COR-L47 (cell line): ENCODE results near the gene PIAS1.
A peak's percentile ranks its signal among the peaks of the same experiment; 100 is the strongest.
"Not testable (repeated sequence)": the region's sequence is repeated elsewhere in the genome, so short reads cannot be mapped to it uniquely, and the experiment has no call there.

Experiments
- DNase-seq: peaks from one replicate; lab custom pipeline; 2025; lab: John Stamatoyannopoulos, UW

PIAS1 gene

DNA sequence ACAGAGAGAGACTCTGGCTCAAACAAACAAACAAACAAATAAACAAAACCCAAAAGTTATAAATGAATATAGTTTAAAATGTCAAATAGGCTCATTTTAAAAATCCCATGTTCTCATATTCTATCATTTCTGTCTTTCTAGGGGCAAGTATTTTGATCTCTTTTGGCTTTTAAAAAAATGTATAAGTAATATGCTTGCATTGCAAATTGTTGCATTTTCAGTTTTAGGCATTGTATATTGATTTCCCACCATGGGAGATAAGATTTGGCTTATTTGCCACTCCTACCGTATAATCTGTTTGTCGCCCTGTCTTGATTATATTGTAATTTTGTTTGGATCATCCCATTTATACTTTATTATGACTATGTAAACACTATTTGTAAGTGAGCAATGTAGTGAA is 70.6 kb downstream of the PIAS1 start:
- no peak for DNase-seq

DNA sequence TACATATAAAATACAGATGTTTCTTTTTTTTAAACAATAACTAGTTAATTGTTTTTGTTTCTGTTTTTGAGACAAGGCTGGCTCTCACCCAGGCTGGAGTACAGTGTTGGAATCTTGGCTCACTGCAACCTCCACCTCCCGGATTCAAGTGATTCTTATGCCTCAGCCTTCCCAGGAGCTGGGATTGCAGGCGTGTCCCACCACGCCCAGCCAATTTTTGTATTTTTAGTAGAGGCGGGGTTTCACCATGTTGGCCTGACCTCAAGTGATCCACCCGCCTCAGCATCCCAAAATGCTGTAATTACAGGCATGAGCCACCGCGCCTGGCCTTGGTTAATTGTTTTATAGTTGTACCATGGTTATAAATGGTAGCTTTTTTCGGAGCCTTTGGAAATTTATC is 72.3 kb downstream of the PIAS1 start:
- no peak for DNase-seq

DNA sequence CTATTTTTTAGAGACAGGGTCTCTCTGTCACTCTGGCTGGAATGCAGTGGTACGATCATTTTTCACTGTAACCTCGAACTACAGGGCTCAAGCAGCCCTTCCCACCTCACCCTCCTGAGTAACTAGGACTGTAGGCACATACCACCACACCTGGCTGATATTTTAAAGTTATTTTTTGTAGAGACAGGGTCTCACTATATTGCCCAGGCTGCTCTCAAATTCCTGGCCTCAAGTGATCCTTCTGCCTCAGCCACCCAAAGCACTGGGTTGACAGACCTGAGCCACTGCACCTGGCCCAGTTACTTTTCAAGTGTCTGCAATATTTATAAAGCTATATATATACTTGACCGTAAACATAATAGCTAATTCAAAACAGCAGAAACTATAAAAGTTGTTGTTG is 75.0 kb downstream of the PIAS1 start:
- DNase-seq = no peak

DNA sequence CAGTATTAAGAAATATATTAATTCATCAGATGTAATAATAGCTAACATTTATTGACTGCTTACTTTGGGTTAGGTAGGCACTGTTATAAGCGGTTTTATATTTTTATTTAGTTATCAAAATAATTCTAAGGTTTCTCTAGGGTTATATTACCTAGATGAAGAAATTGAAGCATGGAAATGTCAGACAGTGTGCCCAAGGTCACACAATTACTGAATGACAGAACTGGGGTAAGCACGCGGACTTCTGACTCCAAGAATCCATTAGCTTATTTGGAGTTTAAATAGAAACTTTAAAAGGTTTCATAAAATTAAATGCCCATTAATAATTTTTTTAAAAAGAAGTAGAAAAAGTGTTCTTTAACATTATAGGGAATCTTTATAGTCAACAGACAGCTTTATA is 76.7 kb downstream of the PIAS1 start:
- DNase-seq = no peak

DNA sequence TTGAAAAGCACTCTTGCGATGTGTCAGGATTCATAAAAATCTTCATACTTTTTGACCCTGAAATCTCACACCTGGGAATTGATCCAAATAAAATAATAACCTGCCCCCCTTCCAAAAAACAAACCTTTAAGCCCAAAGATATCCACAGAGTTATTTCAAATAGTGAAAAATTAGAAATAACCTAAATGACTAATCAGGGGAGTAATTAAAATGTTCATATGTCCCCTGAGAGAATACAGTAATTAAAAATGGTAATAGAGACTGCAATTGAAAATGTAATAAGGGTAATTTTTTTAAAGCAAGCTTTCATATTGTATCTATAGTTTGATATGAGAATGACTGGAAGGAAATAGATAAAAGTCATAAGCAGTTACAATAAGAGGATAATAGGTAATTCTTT is 83.0 kb downstream of the PIAS1 start:
- DNase-seq = no peak

DNA sequence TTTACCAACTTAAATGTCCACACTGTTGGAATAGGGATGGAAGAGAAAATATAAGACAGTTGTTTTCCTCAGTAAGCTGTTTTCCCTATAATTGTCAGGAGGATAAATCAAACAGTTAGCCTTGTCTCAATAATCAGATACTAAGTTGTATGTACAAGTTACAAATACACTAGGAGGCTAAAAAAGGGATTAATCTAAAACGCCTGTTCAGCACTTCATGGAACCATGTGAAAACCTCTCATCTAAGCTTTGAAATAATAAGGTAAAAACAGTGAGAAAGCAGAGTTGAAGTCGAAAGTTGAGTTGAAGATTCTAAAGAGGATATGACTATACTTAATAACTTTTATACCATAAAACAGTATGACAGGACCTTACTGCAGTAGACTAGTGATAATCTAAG is 89.0 kb downstream of the PIAS1 start:
- DNase-seq = no peak

DNA sequence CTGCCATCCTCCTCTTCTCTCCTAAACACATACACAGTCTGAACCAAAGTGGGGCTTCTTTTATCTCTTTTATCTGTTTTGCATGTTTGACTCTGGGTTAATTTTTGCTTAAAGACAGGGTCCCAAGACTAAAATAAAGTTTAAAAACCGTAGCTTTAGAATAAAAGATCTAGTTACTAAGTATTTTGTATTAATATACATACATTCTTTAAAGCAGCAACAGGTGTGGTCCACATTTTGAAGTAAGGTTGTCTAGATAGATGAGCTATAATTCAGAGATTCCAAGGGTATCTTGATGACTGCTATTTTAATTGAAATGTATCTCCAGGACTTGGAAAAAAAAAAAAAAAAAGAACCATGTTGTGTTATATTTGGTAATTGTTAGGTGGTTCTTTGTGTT is 89.7 kb downstream of the PIAS1 start:
- no peak for DNase-seq

DNA sequence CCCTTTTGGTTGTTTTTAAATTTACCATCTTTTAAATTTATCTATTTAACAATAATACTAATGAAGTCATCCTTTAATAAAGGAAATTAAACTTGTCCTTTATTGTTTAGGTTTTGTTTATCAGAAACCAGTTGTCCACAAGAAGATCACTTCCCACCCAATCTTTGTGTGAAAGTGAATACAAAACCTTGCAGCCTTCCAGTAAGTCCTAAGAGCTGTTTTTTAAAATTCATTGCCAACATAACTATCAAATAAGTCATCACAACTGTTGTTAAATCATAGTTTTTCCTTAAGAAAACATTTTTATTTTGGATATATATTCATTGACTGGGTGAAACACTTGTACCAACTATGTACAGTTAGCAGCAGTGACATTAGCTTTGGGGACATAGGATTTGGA is 91.6 kb downstream of the PIAS1 start:
- no peak for DNase-seq

DNA sequence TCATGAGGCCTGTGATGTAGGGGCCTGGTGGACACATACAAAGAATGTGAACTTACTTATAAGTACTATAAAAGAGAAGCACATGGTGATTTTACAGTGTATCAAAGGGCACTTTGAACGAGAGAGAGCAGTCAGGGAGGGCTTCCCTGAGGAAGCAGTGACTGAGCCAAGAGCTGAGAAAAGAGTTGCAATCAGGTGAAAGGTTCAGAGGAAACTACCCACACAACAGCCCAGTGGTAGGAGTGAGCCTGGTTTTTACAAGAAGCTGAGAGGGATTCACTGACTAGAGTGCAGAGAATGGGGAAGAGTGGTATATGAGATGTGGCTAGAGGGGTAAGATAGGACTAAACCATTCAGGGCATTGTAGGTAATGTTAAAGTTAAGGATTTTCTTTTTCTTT is 93.9 kb downstream of the PIAS1 start:
- DNase-seq = no peak

DNA sequence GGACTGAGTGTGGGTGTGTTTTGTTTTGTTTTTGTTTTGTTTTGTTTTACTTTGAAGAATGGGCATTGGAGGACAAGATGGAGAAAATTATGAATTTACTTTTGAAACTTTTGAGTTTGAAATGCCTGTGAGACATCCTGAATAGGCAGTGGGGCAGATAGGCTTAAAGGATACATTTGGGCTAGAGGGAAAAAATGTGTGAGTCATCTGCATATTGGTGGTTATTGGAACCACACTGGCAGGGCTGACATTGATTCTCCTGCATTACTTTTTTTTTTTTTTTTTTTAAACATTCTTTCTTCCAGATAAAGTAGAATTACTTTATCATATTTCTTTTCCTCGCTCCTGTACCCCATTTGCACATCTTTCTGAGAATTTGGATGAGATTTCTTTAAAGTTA is 94.9 kb downstream of the PIAS1 start:
- no peak for DNase-seq

DNA sequence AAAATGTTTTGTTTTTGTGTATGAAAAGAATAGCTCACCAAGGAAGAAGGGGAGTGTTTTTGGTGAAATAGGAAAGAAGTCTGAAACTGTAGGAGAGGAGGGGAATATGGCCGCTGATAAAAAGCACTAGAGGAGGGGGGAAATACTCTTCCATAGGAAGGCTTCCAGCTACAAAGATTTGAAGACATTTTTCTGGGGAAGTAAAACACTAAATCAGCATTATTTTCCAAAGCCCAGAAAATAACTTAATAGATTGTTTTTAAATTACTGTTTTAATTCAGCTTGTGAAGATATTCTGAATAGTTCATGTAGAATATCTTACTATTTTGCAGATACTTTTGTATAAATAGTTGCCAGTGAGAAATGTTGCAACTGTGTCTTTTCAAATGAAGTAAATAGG is 96.1 kb downstream of the PIAS1 start:
- no peak for DNase-seq

DNA sequence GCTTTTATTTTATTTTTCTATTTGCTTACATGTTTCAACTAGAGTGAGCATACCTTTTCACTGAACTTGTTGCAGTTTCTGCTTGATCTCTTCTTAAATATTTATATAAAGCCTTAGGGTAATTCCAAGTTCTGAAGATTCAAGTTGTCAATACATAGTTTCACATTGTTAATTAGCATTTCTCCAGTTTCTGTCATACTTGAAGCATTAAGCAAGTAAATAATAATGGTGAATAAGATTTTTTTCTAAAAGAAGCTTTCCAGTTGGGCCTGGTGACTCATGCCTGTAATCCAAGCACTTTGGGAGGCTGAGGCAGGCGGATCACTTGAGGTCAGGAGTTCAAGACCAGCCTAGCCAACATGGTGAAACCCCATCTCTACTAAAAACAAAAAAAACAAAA is 97.2 kb downstream of the PIAS1 start:
- no peak for DNase-seq

DNA sequence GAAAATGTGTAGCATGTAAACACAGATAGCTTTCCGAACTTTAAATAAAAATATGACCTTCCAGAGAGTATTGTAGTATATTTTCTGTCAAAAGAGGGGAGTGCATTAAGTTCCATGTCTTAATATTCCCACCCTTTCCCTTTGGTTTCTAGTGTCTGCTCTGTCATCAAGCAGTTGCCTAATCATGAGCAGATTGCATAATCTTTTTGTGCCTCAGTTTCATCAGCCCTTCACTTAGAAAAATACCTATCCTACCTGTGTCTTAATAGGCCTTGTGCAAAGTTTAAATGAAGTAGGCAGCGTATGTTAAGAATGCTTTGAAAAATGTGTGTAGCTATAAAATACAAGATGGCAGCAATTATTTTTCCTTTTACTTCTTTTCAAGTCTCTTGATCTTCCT is 98.2 kb downstream of the PIAS1 start:
- DNase-seq = no peak

DNA sequence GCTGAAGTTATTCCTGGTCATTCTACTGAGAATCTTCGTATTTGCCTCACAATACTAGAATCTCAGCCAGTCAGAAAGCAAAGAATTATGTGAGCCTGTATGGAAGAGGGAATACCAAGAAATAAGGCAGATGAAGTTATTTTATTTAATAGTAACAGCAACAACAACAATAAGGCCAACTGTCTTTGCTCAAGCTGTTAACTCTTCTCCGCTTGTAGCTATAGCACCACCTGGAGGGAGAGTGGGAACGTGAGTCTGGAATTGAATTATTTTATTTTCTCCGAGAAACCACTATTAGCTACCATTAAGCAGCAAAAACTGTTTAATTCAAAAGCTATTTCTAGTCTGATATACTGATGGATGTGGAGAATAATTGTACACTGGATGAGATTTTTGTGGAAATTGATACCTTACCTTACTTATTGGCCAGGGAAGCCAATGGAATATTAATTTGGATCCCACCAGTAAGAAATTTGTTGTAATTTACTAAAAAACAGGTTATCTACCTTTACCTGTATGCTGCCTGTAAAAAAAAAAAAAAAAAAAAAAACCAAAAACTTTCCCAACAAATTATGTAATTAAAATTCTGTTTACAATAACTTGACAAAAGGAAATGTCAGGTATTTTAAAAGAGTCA is 100.9 kb downstream of the PIAS1 start:
- DNase-seq = peak; percentile 27

DNA sequence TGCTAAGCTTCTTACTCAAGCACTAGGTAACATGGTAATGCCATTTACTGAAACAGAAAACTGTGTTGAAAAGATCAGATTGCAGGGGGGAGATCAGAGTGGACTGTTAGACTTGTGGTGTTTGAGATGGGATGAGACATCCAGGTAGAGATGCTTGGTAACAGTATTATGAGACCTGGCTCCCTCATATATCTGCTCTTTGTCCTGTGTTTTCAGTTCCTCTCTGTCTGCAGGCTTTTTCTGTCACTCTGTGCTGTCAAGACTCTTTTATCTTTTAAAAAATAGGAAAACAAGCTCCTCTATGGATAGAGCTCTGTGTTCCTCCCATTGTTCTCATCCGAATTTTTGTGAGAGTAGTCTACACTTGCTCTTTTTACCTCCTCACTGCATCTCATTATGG is 103.0 kb downstream of the PIAS1 start:
- no peak for DNase-seq

DNA sequence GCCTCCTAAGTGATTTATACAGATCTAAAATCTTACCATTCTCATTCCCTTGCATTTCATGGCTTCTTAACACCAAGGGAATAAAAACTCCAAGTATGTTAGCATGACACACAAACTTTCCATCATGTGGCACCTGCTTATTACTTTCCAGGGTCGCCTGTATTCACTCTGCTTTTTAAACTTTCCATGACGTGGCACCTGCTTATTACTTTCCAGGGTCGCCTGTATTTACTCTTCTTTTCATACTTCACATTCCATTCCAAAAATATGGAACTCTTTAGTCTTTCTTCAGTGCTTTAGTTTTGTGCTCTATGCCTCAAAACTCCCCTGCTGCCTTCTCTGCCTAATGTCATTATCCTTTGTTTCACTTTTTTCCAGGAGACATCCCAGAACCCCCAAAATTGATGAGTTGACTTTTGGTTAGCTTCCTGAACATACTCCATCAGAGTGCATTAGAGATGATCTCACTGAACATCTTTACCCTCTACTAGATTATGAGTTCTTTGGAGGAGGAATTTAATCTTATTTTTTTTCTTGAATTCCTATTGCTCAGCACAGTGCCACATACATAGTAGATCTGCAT is 104.0 kb downstream of the PIAS1 start:
- DNase-seq = no peak

DNA sequence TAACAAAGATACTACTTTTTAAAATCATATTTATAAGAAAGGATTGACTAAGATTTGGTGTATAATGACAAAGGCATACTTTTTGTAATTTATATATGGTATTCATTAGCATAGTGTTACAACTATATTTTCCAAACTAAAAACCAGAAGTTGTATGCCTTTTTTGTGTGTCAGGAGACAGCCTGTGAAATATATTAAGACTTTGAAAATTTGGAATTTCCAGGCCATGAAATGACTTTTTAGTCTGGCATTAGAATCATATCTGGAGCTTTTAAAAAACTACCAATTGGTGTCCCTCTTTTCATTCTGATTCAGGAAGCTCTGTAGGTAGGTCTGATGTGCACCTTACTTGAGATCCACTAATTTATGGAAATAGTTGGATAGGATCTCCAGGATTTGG is 109.1 kb downstream of the PIAS1 start:
- no peak for DNase-seq

DNA sequence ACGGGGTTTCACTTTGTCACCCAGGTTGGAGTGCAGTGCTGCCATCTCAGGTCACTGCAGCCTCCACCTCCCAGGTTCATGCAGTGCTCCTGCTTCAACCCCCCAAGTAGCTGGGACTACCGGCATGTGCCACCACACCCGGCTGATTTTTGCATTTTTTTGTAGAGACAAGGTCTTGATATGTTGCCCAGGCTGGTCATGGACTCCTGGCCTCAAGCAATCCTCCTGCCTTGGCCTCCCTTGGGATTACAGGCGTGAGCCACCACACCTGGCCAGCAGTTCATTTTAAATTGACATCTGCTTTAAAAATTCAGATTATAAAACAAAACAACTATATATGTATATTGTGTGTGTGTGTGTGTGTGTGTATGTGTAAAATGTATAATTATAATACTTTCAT is 112.7 kb downstream of the PIAS1 start:
- DNase-seq = no peak

DNA sequence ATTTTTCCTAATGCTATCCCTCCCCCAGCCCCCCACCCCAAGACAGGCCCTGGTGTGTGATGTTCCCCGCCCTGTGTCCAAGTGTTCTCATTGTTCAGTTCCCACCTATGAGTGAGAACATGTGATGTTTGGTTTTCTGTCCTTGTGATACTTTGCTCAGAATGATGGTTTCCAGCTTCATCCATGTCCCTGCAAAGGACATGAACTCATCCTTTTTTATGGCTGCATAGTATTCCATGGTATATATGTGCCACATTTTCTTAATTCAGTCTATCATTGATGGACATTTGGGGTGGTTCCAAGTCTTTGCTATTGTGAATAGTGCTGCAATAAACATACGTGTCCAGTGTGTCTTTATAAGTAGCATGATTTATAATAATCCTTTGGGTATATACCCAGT is 117.9 kb downstream of the PIAS1 start:
- not testable (repeated sequence) for DNase-seq

DNA sequence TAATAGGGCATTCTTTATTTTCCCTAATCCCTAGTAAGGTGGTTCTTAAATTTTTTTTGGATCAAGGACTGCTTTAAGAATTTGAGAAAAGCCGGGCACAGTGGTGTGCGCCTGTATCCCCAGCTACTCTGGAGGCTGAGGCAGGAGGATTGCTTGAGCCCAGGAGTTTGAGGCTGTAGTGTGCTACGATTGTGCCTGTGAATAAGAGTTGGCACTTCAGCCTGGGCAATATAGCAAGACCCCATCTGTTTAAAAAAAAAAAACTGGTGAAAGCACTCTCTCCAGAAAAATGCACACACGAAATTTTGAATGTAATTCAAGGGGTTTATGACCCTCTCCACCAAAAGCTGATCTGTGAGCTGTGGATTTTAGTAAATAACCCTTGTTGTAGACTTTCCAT is 119.0 kb downstream of the PIAS1 start:
- no peak for DNase-seq

DNA sequence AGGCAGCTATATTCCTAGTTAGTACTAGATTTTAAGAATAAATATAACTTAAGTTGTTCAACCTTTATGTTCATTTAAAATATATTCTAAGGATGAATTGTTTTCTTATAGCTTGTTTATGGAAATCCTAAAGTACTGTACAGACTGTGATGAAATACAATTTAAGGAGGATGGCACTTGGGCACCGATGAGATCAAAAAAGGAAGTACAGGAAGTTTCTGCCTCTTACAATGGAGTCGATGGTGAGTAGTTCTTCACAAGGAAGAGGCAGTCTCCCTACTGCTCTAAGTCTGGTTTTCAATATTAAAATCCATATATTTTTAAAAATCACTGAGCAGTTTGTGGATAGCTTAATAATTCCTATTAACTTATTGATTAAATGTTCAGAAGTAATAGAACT is 121.4 kb downstream of the PIAS1 start:
- no peak for DNase-seq

DNA sequence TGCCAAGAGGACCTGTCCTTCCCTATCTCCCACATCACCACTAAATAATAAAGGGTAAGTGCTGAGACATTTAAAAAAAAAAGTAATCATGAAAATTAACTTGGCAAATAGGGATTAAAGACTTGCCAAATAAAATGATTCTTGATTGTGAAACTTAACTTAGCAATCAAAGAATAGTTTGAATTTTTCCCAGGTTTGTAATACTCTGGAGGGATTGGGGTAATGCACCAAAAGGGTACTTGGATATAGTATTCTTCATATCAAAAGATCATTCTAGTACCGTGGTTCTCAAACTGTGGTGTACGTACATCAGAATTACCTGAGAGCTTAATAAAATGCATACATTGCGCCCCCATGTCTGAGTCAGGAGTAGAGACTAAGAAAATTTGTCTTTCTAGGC is 122.5 kb downstream of the PIAS1 start:
- no peak for DNase-seq

DNA sequence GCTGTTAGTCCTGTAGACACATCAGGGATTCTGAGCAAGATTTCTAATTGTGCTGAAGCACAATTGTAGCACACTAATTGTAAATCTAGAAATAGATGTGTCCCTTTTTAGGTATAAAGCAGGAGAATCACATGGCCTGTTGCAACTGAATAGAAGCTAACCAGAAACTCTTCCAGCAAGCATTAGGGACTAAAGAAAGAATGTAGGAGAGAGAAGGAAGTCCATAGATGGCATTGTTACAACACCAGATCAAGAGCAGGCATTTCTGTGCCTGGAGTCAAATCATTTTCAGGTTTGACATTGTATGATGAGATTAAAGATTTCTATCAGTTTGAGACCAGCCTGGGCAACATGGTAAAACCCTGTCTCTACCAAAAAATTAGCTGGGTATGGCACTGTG is 123.6 kb downstream of the PIAS1 start:
- DNase-seq = no peak

DNA sequence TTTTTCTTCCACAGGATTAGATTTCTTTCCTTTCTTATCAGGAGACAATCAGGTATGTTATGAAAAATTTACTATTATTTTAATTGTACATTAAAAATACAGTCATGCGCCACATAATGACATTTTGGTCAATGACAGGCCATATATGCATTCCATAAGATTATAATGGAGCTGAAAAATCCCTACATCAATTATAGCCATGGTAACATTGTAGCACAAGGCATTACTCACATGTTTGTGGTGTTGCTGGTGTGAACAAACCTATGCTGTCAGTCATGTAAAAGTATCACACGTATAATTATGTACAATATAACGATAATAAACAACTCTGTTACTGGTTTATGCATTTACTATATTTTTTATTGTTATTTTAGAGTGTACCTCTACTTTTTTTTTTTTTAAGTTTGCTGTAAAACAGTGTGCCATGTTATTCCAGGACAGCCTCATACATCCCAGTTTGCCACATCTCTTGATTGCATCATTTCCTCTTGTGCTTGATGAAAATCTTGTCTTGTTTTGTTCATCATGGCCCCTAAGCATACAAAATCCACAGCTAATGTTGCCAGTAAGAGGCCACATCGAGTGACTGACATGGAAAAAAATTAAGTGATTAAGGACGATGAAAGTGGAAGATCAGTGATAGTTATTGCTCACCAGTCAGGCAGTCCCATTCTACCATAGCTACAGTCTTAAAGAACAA is 129.7 kb downstream of the PIAS1 start:
- DNase-seq = no peak
